ENCODE results near the gene NHP2.
"Not testable (repeated sequence)": the region's sequence is repeated elsewhere in the genome, so short reads cannot be mapped to it uniquely, and the experiment has no call there.

The NHP2 gene

GRCh38 chr5:178199581-178200434, 46.1 kb upstream of the NHP2 start:
- 0 out of 2 replicates have a peak, but pooled peaks cover 3% of the 10 kb centered on the region for H3K27me3 ChIP-seq (ENCODE audit: low read depth, low read length)
- H3K79me2 ChIP-seq (ENCODE audit: low read length) = peaks cover 18% of the 10 kb centered on the region
- no peaks in the 10 kb centered on the region for H4K20me1 ChIP-seq (ENCODE audit: insufficient read depth, low read length)
- no peak for TF ChIP-seq CTCF (IDR thresholded peaks at IDR 0.05; ENCODE audit: low read depth, low read length)
- no peak for TF ChIP-seq EZH2phosphoT487 (IDR thresholded peaks at IDR 0.05; ENCODE audit: low read depth)
- H3K36me3 ChIP-seq (replicated peaks; ENCODE audit: low read depth, low read length) = no peaks in the 10 kb centered on the region
- no peak overlapping the region for H3K9ac ChIP-seq (ENCODE audit: low read length)
- no peak overlapping the region for H2AFZ ChIP-seq (ENCODE audit: low read depth, low read length)
- H3K4me3 ChIP-seq (ENCODE audit: low read length) = no peak overlapping the region
- no peak overlapping the region for H3K4me2 ChIP-seq (ENCODE audit: low read length)
- H3K4me1 ChIP-seq (ENCODE audit: low read length) = no peaks in the 10 kb centered on the region
- H3K27ac ChIP-seq (ENCODE audit: low read length) = no peak overlapping the region
- no peaks in the 10 kb centered on the region for H3K9me3 ChIP-seq (ENCODE audit: insufficient read depth, low read length)

- H3K27ac ChIP-seq (ENCODE audit: low read length) = no peak overlapping the region
- peaks cover 8% of the 10 kb centered on the region for H3K79me2 ChIP-seq (ENCODE audit: low read length)
- H3K9me3 ChIP-seq (ENCODE audit: insufficient read depth, low read length) = no peaks in the 10 kb centered on the region
- H3K4me1 ChIP-seq (ENCODE audit: low read length) = no peaks in the 10 kb centered on the region
- H3K36me3 ChIP-seq (replicated peaks; ENCODE audit: low read depth, low read length) = no peaks in the 10 kb centered on the region
- no peak overlapping the region for H3K4me2 ChIP-seq (ENCODE audit: low read length)
- TF ChIP-seq EZH2phosphoT487 (IDR thresholded peaks at IDR 0.05; ENCODE audit: low read depth) = no peak
- TF ChIP-seq CTCF (IDR thresholded peaks at IDR 0.05; ENCODE audit: low read depth, low read length) = no peak
- H2AFZ ChIP-seq (ENCODE audit: low read depth, low read length) = no peak overlapping the region
- no peak overlapping the region for H3K4me3 ChIP-seq (ENCODE audit: low read length)
- peaks cover 13% of the 10 kb centered on the region for H3K27me3 ChIP-seq (ENCODE audit: low read depth, low read length)
- H3K9ac ChIP-seq (ENCODE audit: low read length) = no peak overlapping the region
- no peaks in the 10 kb centered on the region for H4K20me1 ChIP-seq (ENCODE audit: insufficient read depth, low read length)
Measured at GRCh38 chr5:178198706-178199105, 45.0 kb upstream of the NHP2 start.

- H3K4me1 ChIP-seq (ENCODE audit: low read length); H2AFZ ChIP-seq (ENCODE audit: low read depth, low read length); H3K9me3 ChIP-seq (ENCODE audit: insufficient read depth, low read length); H3K79me2 ChIP-seq (ENCODE audit: low read length); H3K36me3 ChIP-seq (replicated peaks; ENCODE audit: low read depth, low read length); H3K4me2 ChIP-seq (ENCODE audit: low read length); H3K4me3 ChIP-seq (ENCODE audit: low read length); H3K27ac ChIP-seq (ENCODE audit: low read length); H4K20me1 ChIP-seq (ENCODE audit: insufficient read depth, low read length); H3K9ac ChIP-seq (ENCODE audit: low read length): not testable (repeated sequence)
- H3K27me3 ChIP-seq (ENCODE audit: low read depth, low read length) = peaks cover 16% of the 10 kb centered on the region
Measured at GRCh38 chr5:178198151-178198550, 44.5 kb upstream of the NHP2 start.

GRCh38 chr5:178196986-178197385, 43.3 kb upstream of the NHP2 start:
- no peak overlapping the region for H3K9ac ChIP-seq (ENCODE audit: low read length)
- H3K27ac ChIP-seq (ENCODE audit: low read length) = no peak overlapping the region
- no peak overlapping the region for H3K4me3 ChIP-seq (ENCODE audit: low read length)
- no peak for TF ChIP-seq EZH2phosphoT487 (IDR thresholded peaks at IDR 0.05; ENCODE audit: low read depth)
- TF ChIP-seq CTCF (IDR thresholded peaks at IDR 0.05; ENCODE audit: low read depth, low read length) = peak; percentile 17; the same call in 1 of the 2 replicates
- no peaks in the 10 kb centered on the region for H3K9me3 ChIP-seq (ENCODE audit: insufficient read depth, low read length)
- H4K20me1 ChIP-seq (ENCODE audit: insufficient read depth, low read length) = no peaks in the 10 kb centered on the region
- H3K79me2 ChIP-seq (ENCODE audit: low read length) = no peaks in the 10 kb centered on the region
- no peak overlapping the region for H2AFZ ChIP-seq (ENCODE audit: low read depth, low read length)
- H3K36me3 ChIP-seq (replicated peaks; ENCODE audit: low read depth, low read length) = no peaks in the 10 kb centered on the region
- peaks cover 18% of the 10 kb centered on the region for H3K27me3 ChIP-seq (ENCODE audit: low read depth, low read length)
- H3K4me2 ChIP-seq (ENCODE audit: low read length) = no peak overlapping the region
- no peaks in the 10 kb centered on the region for H3K4me1 ChIP-seq (ENCODE audit: low read length)
